GM19463 (cell line): ENCODE data around the gene PIGH.

Source experiments
- ATAC-seq: cut with Tn5 transposase; IDR thresholded peaks from one replicate; pipeline ENCODE4 v1.9.1; 2021; ENCODE audit warnings: mild to moderate bottlenecking, moderate library complexity; ENCODE audit not compliant: unreplicated experiment

The PIGH gene

GRCh38 chr14:67576216-67576955 lies 23.7 kb downstream of the PIGH start:
- no peak for ATAC-seq

- ATAC-seq: no peak
These were observed 24.4 kb downstream of the PIGH start for GRCh38 chr14:67575684-67576083.

DNA sequence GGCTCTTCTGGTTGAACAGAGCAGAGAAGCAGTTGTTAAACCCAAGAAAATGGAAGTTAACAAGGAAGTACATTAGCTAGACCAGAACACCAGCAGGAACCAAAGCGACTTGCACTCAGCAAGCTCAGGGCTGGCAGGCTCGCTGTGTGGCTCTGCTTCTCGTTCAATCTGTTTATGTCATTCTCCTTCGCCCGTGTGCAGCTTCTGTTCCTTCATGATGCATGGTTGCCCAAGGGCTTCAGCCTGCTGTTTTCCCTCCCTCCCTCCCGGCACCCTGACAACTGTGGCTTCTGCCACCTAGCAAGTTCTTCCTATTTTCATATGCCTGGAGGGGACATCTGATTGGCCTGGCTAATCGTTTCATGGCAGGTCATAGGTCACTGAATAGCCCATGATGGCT lies 25.3 kb downstream of the PIGH start:
- ATAC-seq: no peak

DNA sequence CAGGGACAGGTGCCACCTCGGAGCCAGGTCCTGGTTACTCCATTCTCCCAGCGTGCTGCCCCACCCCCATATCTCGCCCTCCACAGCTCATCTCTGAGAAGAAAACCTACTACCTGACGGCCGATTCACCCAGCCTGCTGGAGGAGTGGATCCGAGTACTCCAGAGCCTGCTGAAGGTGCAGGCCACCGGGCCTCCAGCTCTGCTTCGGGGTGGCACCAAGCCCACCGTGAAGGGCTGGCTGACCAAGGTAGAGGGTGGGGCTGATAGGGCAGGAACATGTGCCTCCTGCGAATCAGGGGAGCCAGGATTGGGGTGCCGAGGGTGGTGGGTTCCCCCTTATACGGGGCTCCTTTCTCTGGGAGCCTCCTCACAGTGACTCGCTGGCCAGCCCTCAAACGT lies 25.9 kb downstream of the PIGH start:
- no peak for ATAC-seq

- no peak for ATAC-seq
These were observed 26.6 kb downstream of the PIGH start for GRCh38 chr14:67573228-67574010.

- ATAC-seq: no peak
These were observed 27.5 kb downstream of the PIGH start for GRCh38 chr14:67572608-67573007.

DNA sequence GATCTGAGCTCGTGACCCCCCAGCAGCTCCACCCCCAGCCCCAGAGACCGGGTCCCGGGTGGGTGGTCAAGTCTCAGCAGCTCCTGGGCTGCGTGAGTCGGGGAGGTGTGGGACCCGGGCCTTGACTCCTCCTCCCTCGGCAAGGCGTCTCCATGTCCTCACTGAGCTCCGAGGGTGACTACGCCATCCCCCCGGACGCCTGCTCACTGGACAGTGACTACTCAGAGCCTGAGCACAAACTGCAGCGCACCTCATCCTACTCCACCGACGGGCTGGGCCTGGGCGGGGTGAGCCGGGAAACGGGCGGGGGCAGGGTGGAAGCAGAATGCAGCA lies 28.1 kb downstream of the PIGH start:
- no peak for ATAC-seq

DNA sequence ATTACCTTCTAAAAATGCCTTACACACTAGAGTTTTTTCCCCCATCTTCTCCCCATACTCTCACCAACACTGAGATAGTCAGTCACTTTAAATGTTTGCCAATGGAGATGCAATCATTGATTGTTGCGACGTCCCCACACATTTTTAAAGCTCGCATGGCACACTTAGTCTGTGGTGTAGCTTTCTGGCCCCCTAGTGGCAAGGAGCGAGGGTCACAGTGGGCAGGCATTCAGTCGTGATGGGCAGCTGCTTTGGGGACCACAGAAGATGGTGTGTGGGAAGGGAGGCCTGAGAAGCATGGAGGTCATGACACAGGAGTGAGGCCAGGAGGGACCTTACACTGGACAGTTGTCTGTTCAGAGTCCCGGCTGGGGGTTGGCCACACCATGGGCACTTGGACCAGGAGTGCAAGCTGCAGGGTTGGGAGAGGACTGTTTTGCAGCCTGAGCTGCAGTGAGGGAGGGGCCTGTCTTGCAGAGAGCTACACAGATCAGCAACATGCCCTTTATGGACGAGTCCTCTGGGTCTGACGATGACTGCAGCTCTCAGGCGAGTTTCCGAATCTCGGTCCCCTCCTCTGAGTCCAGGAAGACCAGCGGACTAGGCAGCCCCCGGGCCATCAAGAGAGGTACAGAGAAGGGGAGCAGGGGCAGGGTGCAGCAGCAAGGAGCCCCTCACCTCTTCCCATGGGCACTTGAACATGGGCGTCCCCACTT lies 28.6 kb downstream of the PIGH start:
- peak; percentile 87 for ATAC-seq

- ATAC-seq: no peak
These were observed 29.6 kb downstream of the PIGH start for GRCh38 chr14:67570453-67570852.

- no peak for ATAC-seq
These were observed 30.3 kb downstream of the PIGH start for GRCh38 chr14:67569651-67570290.

- no peak for ATAC-seq
These were observed 30.9 kb downstream of the PIGH start for GRCh38 chr14:67569011-67569650.

- ATAC-seq: no peak
These were observed 32.4 kb downstream of the PIGH start for GRCh38 chr14:67567654-67568053.

DNA sequence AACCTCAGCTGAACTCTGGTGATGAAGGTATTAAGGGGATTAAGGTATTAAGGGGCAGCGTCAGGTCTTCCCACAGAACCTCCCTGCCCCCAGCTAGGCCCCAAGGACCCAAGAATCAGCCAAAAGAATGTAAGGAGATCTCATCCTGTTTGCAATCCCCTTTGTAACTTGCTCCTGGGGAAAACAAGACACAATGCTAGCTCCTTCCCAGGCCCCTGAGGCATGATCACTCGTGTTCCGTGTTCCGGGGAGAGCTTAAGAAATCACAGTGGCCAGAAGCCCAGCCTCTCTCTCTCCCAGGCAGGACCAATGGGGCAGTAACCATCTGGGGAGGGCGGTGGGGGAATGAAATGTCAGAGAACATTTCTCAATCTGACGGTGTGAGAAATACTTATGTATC lies 33.2 kb downstream of the PIGH start:
- no peak for ATAC-seq

GRCh38 chr14:67564236-67564635 lies 35.8 kb downstream of the PIGH start:
- no peak for ATAC-seq

DNA sequence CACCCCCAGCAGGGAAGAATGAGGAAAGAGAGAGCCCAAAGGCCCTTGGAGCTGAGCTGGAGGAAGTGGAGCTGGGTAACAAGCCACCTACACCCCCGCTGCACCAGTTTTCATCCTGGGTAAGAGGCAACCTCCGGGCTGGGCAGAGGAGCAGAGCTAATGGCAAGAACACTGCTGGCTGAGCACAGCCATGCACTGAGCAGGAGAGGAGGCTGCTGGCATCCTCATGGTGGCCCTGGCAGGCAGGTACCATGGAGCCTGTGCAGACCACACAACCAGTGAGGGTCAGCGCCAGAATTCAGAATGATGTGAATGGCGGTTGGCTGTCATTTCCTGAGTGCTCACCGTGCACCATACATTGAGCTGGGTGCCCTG lies 37.3 kb downstream of the PIGH start:
- no peak for ATAC-seq

DNA sequence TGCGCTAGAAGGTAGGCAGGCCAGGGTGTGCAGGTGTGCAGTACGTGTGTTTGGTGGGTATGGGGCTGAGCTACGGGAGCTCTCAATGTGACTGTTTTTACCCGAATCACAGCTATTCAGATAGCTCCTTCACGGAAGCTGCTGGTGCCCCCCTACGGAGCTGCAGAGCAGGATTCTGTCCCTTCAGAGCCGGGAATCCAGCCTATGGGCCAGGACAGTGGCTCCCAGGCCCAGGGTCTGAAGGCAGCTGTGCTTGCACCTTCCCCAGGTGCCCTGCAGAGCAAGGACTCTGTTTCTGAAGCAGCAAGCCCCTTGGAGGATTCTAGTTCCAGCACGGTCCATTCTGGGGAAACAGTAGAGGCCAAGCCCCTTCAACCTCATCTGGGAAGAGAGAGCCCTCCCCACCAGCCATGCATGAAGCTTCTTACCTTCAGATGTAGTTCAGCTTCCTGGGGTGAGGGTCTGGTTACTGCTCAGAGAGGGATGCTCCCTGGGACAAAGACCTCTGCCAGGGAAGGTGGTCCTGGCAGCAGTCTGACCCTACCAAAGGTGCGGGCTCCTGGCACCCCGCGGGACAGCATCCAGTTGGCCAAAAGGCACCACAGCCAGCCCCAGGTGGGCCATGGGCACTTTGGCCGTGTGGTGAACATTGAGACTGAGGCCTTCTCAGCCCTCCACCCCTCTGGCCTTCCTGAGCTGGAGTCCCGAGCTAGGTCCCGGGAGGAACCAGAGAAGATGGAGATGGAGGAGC lies 37.9 kb downstream of the PIGH start:
- ATAC-seq: no peak

GRCh38 chr14:67559639-67560038 lies 40.4 kb downstream of the PIGH start:
- no peak for ATAC-seq

DNA sequence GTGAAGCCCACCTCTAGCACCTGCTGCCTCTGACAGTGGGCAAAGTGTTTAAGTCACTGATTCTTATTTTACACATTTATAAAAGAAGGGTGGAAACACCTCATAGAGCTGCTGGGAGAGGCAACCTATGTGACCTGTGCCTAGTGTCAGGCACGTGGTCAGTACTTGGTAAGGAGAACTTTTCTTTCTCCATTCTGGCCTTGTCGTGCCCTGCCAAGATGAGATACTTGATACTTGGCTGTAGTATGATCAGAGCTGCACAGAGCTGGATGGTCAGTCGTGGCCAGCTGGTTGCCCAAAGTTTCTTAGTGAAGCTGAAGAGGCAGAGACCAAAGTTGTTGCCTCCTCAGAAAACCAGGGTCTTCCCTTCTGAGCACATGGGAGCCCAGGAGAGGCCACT lies 42.4 kb downstream of the PIGH start:
- ATAC-seq: no peak

GRCh38 chr14:67557118-67557517 lies 43.0 kb downstream of the PIGH start:
- ATAC-seq: no peak

GRCh38 chr14:67556671-67557070 lies 43.4 kb downstream of the PIGH start:
- ATAC-seq: no peak
